Measurements from ENCODE around the gene USP15.

USP15 gene

GRCh38 chr12:62252576-62252975 lies 7.6 kb upstream of the USP15 start:
- H3K27me3 ChIP-seq (replicated peaks; ENCODE audit: insufficient read depth, low read length) = no peaks in the 10 kb centered on the region
- no peak overlapping the region for H3K4me2 ChIP-seq (ENCODE audit: low read depth, low read length)
- H3K4me1 ChIP-seq (ENCODE audit: low read length) = peaks cover 18% of the 10 kb centered on the region
- TF ChIP-seq EZH2 (optimal IDR thresholded peaks at IDR 0.05; ENCODE audit: low read depth, low read length) (no peak), EZH2phosphoT487 (IDR thresholded peaks at IDR 0.05; ENCODE audit: low read length) (no peak)
- TF ChIP-seq, protein P1, sequence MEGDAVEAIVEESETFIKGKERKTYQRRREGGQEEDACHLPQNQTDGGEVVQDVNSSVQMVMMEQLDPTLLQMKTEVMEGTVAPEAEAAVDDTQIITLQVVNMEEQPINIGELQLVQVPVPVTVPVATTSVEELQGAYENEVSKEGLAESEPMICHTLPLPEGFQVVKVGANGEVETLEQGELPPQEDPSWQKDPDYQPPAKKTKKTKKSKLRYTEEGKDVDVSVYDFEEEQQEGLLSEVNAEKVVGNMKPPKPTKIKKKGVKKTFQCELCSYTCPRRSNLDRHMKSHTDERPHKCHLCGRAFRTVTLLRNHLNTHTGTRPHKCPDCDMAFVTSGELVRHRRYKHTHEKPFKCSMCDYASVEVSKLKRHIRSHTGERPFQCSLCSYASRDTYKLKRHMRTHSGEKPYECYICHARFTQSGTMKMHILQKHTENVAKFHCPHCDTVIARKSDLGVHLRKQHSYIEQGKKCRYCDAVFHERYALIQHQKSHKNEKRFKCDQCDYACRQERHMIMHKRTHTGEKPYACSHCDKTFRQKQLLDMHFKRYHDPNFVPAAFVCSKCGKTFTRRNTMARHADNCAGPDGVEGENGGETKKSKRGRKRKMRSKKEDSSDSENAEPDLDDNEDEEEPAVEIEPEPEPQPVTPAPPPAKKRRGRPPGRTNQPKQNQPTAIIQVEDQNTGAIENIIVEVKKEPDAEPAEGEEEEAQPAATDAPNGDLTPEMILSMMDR (IDR thresholded peaks at IDR 0.05; ENCODE audit: low read length) = no peak
- H3F3A ChIP-seq (ENCODE audit: insufficient read depth, low read length) = peaks cover 12% of the 10 kb centered on the region
- H3K9me3 ChIP-seq (replicated peaks; ENCODE audit: insufficient read depth, low read length) = no peaks in the 10 kb centered on the region
- H3K4me3 ChIP-seq (ENCODE audit: low read length) = no peak overlapping the region
- no peak for DNase-seq
- no peak overlapping the region for H3K9ac ChIP-seq (ENCODE audit: low read length)
- no peaks in the 10 kb centered on the region for H3K36me3 ChIP-seq (replicated peaks; ENCODE audit: insufficient read depth, low read length)
- H3K27ac ChIP-seq (ENCODE audit: low read length) = no peak overlapping the region
- no peaks in the 10 kb centered on the region for H3K9me2 ChIP-seq (replicated peaks; ENCODE audit: insufficient read depth, low read length)
- no peaks in the 10 kb centered on the region for H4K20me1 ChIP-seq (ENCODE audit: insufficient read depth, low read length)
- no peak overlapping the region for H2AFZ ChIP-seq (ENCODE audit: low read length)
- no peaks in the 10 kb centered on the region for H3K79me2 ChIP-seq (ENCODE audit: low read length)

DNA sequence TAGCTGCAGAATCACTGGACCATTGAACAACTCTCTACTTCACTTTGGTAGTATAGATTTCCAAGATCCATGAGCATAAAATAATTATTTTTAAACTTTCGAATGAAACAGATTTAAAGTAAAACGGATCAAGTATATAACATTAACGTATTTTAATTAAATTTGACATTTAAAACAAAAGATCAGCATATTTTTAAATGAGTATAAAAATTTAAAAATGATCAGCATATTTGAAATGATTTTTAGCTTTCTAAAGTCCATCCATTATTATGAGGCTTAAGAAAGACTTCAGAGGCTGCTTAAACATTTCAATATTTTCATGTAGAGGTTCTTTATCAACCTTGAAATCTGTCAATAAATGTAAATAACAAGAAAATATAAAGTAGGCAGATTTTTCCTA lies 5.2 kb upstream of the USP15 start:
- no peak overlapping the region for H3K4me3 ChIP-seq (ENCODE audit: low read length)
- H3K4me1 ChIP-seq (ENCODE audit: low read length) = peaks cover 27% of the 10 kb centered on the region
- H3K27ac ChIP-seq (ENCODE audit: low read length) = no peak overlapping the region
- H3K27me3 ChIP-seq (replicated peaks; ENCODE audit: insufficient read depth, low read length) = no peaks in the 10 kb centered on the region
- H3K9me3 ChIP-seq (replicated peaks; ENCODE audit: insufficient read depth, low read length) = no peaks in the 10 kb centered on the region
- DNase-seq = no peak
- H3K36me3 ChIP-seq (replicated peaks; ENCODE audit: insufficient read depth, low read length) = no peaks in the 10 kb centered on the region
- no peaks in the 10 kb centered on the region for H3K79me2 ChIP-seq (ENCODE audit: low read length)
- H4K20me1 ChIP-seq (ENCODE audit: insufficient read depth, low read length) = no peaks in the 10 kb centered on the region
- H3K9ac ChIP-seq (ENCODE audit: low read length) = no peak overlapping the region
- H3F3A ChIP-seq (ENCODE audit: insufficient read depth, low read length) = peaks cover 23% of the 10 kb centered on the region
- TF ChIP-seq, protein P1 (IDR thresholded peaks at IDR 0.05; ENCODE audit: low read length) = no peak
- TF ChIP-seq EZH2phosphoT487 (IDR thresholded peaks at IDR 0.05; ENCODE audit: low read length) (no peak), EZH2 (optimal IDR thresholded peaks at IDR 0.05; ENCODE audit: low read depth, low read length) (no peak)
- H3K4me2 ChIP-seq (ENCODE audit: low read depth, low read length) = no peak overlapping the region
- H2AFZ ChIP-seq (ENCODE audit: low read length) = no peak overlapping the region
- H3K9me2 ChIP-seq (replicated peaks; ENCODE audit: insufficient read depth, low read length) = no peaks in the 10 kb centered on the region

DNA sequence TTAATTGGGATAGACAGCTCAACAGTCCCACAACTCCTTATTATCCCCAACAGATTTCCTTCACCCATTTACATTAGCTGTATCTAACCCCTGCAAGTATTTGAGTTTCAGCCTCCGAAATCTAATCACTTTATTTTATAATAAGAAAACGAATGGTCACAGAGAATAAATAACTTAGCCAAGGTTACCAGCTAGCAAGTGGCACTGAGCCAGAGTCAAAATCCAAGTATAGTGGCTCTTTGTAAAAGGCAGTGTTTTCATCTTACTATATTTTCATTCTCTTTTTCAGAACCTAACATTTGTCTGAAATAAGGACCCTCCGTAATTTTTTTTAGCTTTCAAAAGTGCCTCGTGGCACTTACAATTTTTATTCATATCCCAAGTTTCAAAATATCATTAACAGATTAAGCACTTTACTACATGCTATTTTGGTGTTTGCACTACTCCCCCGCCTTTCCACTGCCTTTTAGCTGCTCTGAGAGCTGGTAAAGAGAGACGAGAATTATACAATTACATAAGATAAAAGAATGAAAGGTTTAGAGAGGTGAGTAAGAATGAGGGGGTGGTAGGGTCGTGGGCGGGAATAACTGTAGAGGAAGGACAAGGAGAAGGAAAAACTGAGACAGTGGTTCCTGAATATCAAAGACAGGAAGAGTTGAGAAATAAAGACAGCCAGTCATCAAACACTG lies 3.7 kb upstream of the USP15 start:
- Histone ChIP-seq H3K4me2 (ENCODE audit: low read depth, low read length) (no peak overlapping the region), H4K20me1 (ENCODE audit: insufficient read depth, low read length) (peaks cover 3% of the 10 kb centered on the region; the same call in 1 of the 2 replicates), H3K36me3 (replicated peaks; ENCODE audit: insufficient read depth, low read length) (no peaks in the 10 kb centered on the region), H3K79me2 (ENCODE audit: low read length) (peaks cover 13% of the 10 kb centered on the region), H3K27me3 (replicated peaks; ENCODE audit: insufficient read depth, low read length) (no peaks in the 10 kb centered on the region), H3K4me1 (ENCODE audit: low read length) (peaks cover 17% of the 10 kb centered on the region), H3K9ac (ENCODE audit: low read length) (no peak overlapping the region), H3K9me3 (replicated peaks; ENCODE audit: insufficient read depth, low read length) (no peaks in the 10 kb centered on the region), H3F3A (ENCODE audit: insufficient read depth, low read length) (peaks cover 28% of the 10 kb centered on the region), H2AFZ (ENCODE audit: low read length) (no peak overlapping the region), H3K27ac (ENCODE audit: low read length) (no peak overlapping the region), H3K4me3 (ENCODE audit: low read length) (no peak overlapping the region), H3K9me2 (replicated peaks; ENCODE audit: insufficient read depth, low read length) (no peaks in the 10 kb centered on the region)
- TF ChIP-seq, protein P1 (IDR thresholded peaks at IDR 0.05; ENCODE audit: low read length) = no peak
- TF ChIP-seq EZH2phosphoT487 (IDR thresholded peaks at IDR 0.05; ENCODE audit: low read length) (no peak), EZH2 (optimal IDR thresholded peaks at IDR 0.05; ENCODE audit: low read depth, low read length) (no peak)
- DNase-seq = no peak

Data from MM.1S (cell line).